Ascending aorta (tissue), 2 donors: ENCODE measurements around the gene LAMA2. TPM values are rescaled to one million over a fixed set of nuclear protein-coding genes. Genes with fewer than 3 reads are reported as not detected.

Source experiments
- DNase-seq, 2 donors: peaks; one replicate each; pipeline ENCODE4 v3.0.0-alpha.2; 2019; ENCODE audit warnings: low spot score in 2 of 2
- H3K27ac ChIP-seq, 2 donors: fragments of 200-600 bp; sonication (generic); one replicate each; pipeline ENCODE4 v1.5.1; 2016 to 2017; ENCODE audit warnings: mild to moderate bottlenecking in 1 of 2
- H3K27me3 ChIP-seq: fragments of 200-600 bp; sonication (generic); one replicate; pipeline ENCODE4 v1.5.1; 2017
- H3K36me3 ChIP-seq, 2 donors: fragments of 200-600 bp; sonication (generic); one replicate each; pipeline ENCODE4 v1.5.1; 2016
- H3K4me1 ChIP-seq, 2 donors: fragments of 200-600 bp; sonication (generic); one replicate each; pipeline ENCODE4 v1.5.1; 2016 to 2017; ENCODE audit warnings: mild to moderate bottlenecking in 1 of 2
- H3K4me3 ChIP-seq, 2 donors: fragments of 200-600 bp; sonication (generic); one replicate each; pipeline ENCODE4 v1.5.1; 2016 to 2017; ENCODE audit warnings: mild to moderate bottlenecking in 1 of 2
- H3K9me3 ChIP-seq, 2 donors: fragments of 200-600 bp; sonication (generic); one replicate each; pipeline ENCODE4 v1.5.1; 2016
- intact Hi-C: fragments of 100-400 bp; cut with DNase I; formaldehyde crosslinking; loops from one replicate; pipeline ENCODE4 v1.15.1; 2023
- total RNA-seq: library from RNA; depleted of rRNA; stranded (reverse); fragments of >200 nt; gene quantifications from one replicate; pipeline ENCODE4 v1.1.0, GENCODE V29; 2016
- TF ChIP-seq, protein P1 (sequence below), 3 experiments: fragments of 200-600 bp in 2 of 3; fragments of 450-650 bp in 1 of 3; sonication (generic) in 2 of 3; IDR thresholded peaks; one replicate each; pipeline ENCODE4 v1.5.1; 2016 to 2019; ENCODE audit warnings: antibody characterized with exemption in 3 of 3, mild to moderate bottlenecking in 1 of 3, moderate library complexity in 1 of 3

Gene LAMA2
- total RNA-seq, 1 donor from 2014 or later, result 45.2 TPM

DNA sequence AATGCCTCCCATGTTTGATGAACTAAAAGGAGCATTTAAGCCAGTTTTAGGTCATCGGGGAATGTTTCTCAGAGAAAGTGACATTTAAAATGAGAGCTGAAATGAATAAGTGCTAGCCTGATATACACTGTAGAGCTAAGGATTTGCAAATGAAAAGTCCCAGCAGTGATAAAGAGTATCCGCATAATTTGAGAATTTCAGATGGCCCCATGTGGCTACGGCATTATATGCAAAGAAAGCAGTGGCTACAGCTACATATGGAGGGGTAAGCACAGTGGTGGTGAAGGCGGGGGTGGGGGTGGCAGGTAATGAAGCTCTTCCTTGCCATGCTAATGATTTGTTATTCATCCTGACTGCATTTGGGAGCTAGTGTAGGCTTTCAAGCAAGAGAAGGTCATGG lies 455.7 kb downstream of the LAMA2 start:
- no peak overlapping the region for H3K27ac ChIP-seq
- H3K9me3 ChIP-seq, result no peaks in the 10 kb centered on the region
- no peaks in the 10 kb centered on the region for H3K4me1 ChIP-seq
- DNase-seq, result no peak
- intact Hi-C loops, result no loop called here
- TF ChIP-seq, protein P1, sequence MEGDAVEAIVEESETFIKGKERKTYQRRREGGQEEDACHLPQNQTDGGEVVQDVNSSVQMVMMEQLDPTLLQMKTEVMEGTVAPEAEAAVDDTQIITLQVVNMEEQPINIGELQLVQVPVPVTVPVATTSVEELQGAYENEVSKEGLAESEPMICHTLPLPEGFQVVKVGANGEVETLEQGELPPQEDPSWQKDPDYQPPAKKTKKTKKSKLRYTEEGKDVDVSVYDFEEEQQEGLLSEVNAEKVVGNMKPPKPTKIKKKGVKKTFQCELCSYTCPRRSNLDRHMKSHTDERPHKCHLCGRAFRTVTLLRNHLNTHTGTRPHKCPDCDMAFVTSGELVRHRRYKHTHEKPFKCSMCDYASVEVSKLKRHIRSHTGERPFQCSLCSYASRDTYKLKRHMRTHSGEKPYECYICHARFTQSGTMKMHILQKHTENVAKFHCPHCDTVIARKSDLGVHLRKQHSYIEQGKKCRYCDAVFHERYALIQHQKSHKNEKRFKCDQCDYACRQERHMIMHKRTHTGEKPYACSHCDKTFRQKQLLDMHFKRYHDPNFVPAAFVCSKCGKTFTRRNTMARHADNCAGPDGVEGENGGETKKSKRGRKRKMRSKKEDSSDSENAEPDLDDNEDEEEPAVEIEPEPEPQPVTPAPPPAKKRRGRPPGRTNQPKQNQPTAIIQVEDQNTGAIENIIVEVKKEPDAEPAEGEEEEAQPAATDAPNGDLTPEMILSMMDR (IDR thresholded peaks at IDR 0.05), result no peak
- no peak overlapping the region for H3K4me3 ChIP-seq
- no peaks in the 10 kb centered on the region for H3K36me3 ChIP-seq
- no peaks in the 10 kb centered on the region for H3K27me3 ChIP-seq

DNA sequence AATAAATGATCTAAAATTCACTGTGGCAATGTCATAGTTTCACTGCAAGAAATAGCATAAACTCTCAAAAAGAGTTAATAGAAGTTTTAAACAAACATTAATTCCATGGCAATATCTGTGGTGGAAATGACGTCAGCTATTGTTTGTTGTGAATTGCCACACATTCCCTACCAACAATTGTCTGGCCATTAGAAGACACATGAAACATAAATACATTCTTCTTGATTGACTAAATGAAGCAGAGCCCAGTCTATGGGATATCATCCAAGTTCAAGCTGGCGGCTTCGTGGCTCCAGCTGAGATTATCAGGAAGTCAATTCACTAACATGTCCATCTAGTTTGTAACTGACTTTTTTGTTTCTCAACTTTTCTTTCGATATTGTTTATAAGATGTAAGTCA lies 458.0 kb downstream of the LAMA2 start:
- Histone ChIP-seq H3K27me3 (no peaks in the 10 kb centered on the region), H3K27ac (no peak overlapping the region), H3K9me3 (no peaks in the 10 kb centered on the region), H3K4me1 (no peaks in the 10 kb centered on the region), H3K4me3 (no peak overlapping the region), H3K36me3 (no peaks in the 10 kb centered on the region)
- TF ChIP-seq, protein P1 (IDR thresholded peaks at IDR 0.05), result no peak
- intact Hi-C loops, result no loop called here
- DNase-seq, result no peak

DNA sequence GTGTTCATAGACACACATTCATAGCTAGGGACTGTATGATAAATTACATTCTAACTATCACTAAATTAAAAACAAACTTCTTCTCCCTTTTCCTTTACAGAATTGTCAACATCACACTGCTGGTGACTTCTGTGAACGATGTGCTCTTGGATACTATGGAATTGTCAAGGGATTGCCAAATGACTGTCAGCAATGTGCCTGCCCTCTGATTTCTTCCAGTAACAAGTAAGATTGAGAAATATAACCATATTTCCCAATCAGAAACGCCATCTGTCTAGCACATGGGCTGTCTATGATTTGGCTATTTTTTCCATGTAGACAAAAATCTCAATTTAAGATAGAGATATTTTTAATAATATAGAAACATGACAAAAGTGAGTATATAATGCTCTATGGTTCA lies 459.3 kb downstream of the LAMA2 start:
- Histone ChIP-seq H3K4me3 (no peak overlapping the region), H3K27me3 (no peaks in the 10 kb centered on the region), H3K27ac (no peak overlapping the region), H3K9me3 (no peaks in the 10 kb centered on the region), H3K4me1 (no peaks in the 10 kb centered on the region), H3K36me3 (no peaks in the 10 kb centered on the region)
- TF ChIP-seq, protein P1 (IDR thresholded peaks at IDR 0.05), result no peak
- intact Hi-C loops, result no loop called here
- no peak for DNase-seq

DNA sequence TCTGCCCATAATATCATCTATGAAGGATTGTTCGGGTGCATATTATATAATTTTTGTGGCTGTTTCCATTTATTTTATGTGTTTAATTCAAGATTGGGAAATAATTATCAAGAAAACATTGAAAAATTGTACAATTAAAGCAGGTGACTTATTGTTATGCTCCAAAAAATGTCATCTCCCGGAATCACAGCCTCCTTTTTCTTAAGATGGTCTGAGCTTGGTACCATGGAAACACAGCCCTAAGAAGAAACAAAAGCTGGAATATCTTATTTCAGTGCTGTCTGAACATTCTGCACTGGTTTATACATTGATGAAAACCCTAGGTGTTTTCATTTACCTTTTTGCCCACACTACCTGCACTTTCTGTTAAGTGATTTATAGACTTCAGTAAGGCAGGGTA lies 459.9 kb downstream of the LAMA2 start:
- no peaks in the 10 kb centered on the region for H3K36me3 ChIP-seq
- H3K4me1 ChIP-seq, result no peaks in the 10 kb centered on the region
- H3K27ac ChIP-seq, result no peak overlapping the region
- H3K9me3 ChIP-seq, result no peaks in the 10 kb centered on the region
- no peak for DNase-seq
- intact Hi-C loops, result no loop called here
- TF ChIP-seq, protein P1 (IDR thresholded peaks at IDR 0.05), result no peak
- H3K27me3 ChIP-seq, result no peaks in the 10 kb centered on the region
- no peak overlapping the region for H3K4me3 ChIP-seq

DNA sequence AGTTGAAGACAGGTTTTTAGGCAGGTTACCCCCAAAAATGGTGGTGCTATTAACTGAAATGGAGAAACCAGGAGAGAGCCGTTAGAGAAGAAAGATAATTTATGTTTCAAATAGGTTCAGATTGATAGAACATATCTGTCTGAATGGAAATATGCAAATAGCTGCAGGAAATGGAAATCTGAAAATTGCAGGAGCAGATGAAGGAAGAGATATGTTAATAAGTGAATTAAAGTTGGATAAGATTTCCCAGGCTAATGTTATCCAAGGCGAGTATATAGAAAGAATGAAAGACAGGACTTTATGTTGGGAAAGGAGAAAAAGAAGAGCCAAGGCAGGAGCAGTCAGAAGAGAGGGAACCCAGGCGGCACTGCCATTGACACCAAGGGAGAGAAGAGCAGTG lies 461.4 kb downstream of the LAMA2 start:
- no peak for DNase-seq
- Histone ChIP-seq H3K36me3 (no peaks in the 10 kb centered on the region), H3K27me3 (no peaks in the 10 kb centered on the region), H3K4me1 (no peaks in the 10 kb centered on the region), H3K27ac (no peak overlapping the region), H3K4me3 (no peak overlapping the region), H3K9me3 (no peaks in the 10 kb centered on the region)
- TF ChIP-seq, protein P1 (IDR thresholded peaks at IDR 0.05), result no peak
- intact Hi-C loops, result no loop called here

DNA sequence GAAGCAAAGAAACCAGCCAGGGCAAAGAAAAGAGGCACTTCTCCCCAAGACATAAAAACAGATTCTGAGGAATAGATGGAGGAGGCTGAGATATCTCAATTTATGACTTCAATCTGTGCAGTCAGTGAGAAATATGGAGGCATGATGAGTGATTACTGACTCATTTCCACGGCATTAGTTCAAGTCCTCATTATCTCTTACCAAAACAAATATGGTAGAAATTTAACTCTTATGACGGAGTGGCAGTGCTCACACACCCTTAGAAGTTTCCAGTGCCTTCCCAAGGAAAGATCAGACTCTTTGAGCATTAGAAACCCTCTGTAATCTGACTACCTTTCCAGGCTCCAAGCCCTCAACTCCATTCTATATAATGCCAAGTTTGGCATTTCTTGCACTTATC lies 463.0 kb downstream of the LAMA2 start:
- intact Hi-C loops, result no loop called here
- Histone ChIP-seq H3K9me3 (no peaks in the 10 kb centered on the region), H3K4me1 (no peaks in the 10 kb centered on the region), H3K4me3 (no peak overlapping the region), H3K27ac (no peak overlapping the region), H3K36me3 (no peaks in the 10 kb centered on the region), H3K27me3 (no peaks in the 10 kb centered on the region)
- DNase-seq, result no peak
- TF ChIP-seq, protein P1 (IDR thresholded peaks at IDR 0.05), result no peak
